DOHH2 (cell line): ENCODE results near the gene MYO7B.

Source experiments
- H3F3A ChIP-seq: fragments of 200-600 bp; sonication (generic), shearing (Covaris generic); 2 replicates; pipeline ENCODE4 v1.6.0; 2016; ENCODE audit warnings: antibody characterized with exemption, mild to moderate bottlenecking; ENCODE audit not compliant: control insufficient read depth, insufficient read depth
- H3K27ac ChIP-seq: fragments of 200-600 bp; sonication (generic); 2 replicates; pipeline ENCODE4 v1.5.1; 2014; ENCODE audit warnings: low read depth, mild to moderate bottlenecking, low read length, moderate library complexity
- H3K27me3 ChIP-seq: fragments of 200-600 bp; sonication (generic); 2 replicates; pipeline ENCODE4 v1.6.1; 2014; ENCODE audit warnings: mild to moderate bottlenecking, low read length, mixed read lengths; ENCODE audit not compliant: control insufficient read depth
- H3K36me3 ChIP-seq: fragments of 200-600 bp; sonication (generic); 2 replicates; pipeline ENCODE4 v1.6.1; 2014; ENCODE audit warnings: mild to moderate bottlenecking, low read length, moderate library complexity, mixed read lengths; ENCODE audit not compliant: control insufficient read depth
- H3K4me1 ChIP-seq: fragments of 200-600 bp; sonication (generic); 2 replicates; pipeline ENCODE4 v1.6.1; 2014; ENCODE audit warnings: mild to moderate bottlenecking, low read length, mixed read lengths; ENCODE audit not compliant: control insufficient read depth
- H3K4me2 ChIP-seq: fragments of 200-600 bp; sonication (generic); 2 replicates; pipeline ENCODE4 v1.6.0; 2014; ENCODE audit warnings: mild to moderate bottlenecking, low read length, moderate library complexity
- H3K4me3 ChIP-seq: fragments of 200-600 bp; sonication (generic); 2 replicates; pipeline ENCODE4 v1.5.1; 2014; ENCODE audit warnings: mild to moderate bottlenecking, low read length, mixed read lengths
- H3K79me2 ChIP-seq: fragments of 200-600 bp; sonication (generic); 2 replicates; pipeline ENCODE4 v1.6.1; 2014; ENCODE audit warnings: mild to moderate bottlenecking, low read length, mixed read lengths; ENCODE audit not compliant: control insufficient read depth
- H3K9me2 ChIP-seq: fragments of 200-600 bp; sonication (generic); replicated peaks from 2 replicates; pipeline ENCODE4 v1.6.1; 2014; ENCODE audit warnings: mild to moderate bottlenecking, low read length, mixed read lengths; ENCODE audit not compliant: control insufficient read depth
- H3K9me3 ChIP-seq: fragments of 200-600 bp; sonication (generic); 2 replicates; pipeline ENCODE4 v1.6.1; 2014; ENCODE audit warnings: antibody characterized with exemption, low read length, mixed read lengths; ENCODE audit not compliant: control insufficient read depth, insufficient read depth
- H4K20me1 ChIP-seq: fragments of 200-600 bp; sonication (generic); 2 replicates; pipeline ENCODE4 v1.6.0; 2014; ENCODE audit warnings: low read depth, mild to moderate bottlenecking, antibody characterized with exemption, low read length, moderate library complexity; ENCODE audit not compliant: control insufficient read depth, insufficient read depth
- EZH2phosphoT487 ChIP-seq: fragments of 200-600 bp; sonication (generic); IDR thresholded peaks from 2 replicates; pipeline ENCODE4 v1.6.1; 2017; ENCODE audit warnings: borderline replicate concordance, mild to moderate bottlenecking, antibody characterized with exemption, low read length, moderate library complexity, mixed read lengths
- TF ChIP-seq, protein P1 (sequence below): fragments of 200-600 bp; sonication (generic); IDR thresholded peaks from one replicate; pipeline ENCODE4 v1.5.1; 2014; ENCODE audit warnings: antibody characterized with exemption, mild to moderate bottlenecking, low read depth, low read length; ENCODE audit not compliant: poor library complexity, severe bottlenecking

MYO7B gene

DNA sequence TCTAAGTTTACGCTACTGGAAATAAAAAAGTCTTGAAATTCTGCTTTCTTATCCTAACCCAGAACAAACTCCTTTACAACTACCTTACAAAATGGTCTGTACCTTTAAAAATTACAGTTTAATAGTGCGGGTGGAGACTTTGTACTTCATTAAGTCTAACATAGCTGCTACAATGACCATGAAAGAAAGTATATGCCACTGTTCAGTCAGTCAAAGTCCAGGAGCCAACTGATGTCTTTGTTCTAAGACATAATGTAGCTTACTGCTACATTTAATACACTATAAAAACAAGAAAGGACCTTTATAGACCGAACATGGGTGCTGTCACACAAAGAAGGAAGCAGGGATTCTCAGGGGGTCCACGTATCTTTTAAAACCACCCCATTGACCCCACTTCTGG is 45.2 kb upstream of the MYO7B start:
- Histone ChIP-seq H3K79me2 (no peaks in the 10 kb centered on the region), H4K20me1 (no peaks in the 10 kb centered on the region; the same call in 1 of the 2 replicates), H3K4me3 (no peak overlapping the region), H3K36me3 (peaks cover 94% of the 10 kb centered on the region), H3F3A (no peaks in the 10 kb centered on the region), H3K4me1 (peaks cover 17% of the 10 kb centered on the region), H3K27me3 (no peaks in the 10 kb centered on the region), H3K27ac (no peak overlapping the region), H3K4me2 (no peak overlapping the region), H3K9me3 (no peaks in the 10 kb centered on the region), H3K9me2 (no peaks in the 10 kb centered on the region)
- TF ChIP-seq EZH2phosphoT487 = no peak
- TF ChIP-seq, protein P1, sequence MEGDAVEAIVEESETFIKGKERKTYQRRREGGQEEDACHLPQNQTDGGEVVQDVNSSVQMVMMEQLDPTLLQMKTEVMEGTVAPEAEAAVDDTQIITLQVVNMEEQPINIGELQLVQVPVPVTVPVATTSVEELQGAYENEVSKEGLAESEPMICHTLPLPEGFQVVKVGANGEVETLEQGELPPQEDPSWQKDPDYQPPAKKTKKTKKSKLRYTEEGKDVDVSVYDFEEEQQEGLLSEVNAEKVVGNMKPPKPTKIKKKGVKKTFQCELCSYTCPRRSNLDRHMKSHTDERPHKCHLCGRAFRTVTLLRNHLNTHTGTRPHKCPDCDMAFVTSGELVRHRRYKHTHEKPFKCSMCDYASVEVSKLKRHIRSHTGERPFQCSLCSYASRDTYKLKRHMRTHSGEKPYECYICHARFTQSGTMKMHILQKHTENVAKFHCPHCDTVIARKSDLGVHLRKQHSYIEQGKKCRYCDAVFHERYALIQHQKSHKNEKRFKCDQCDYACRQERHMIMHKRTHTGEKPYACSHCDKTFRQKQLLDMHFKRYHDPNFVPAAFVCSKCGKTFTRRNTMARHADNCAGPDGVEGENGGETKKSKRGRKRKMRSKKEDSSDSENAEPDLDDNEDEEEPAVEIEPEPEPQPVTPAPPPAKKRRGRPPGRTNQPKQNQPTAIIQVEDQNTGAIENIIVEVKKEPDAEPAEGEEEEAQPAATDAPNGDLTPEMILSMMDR = no peak

DNA sequence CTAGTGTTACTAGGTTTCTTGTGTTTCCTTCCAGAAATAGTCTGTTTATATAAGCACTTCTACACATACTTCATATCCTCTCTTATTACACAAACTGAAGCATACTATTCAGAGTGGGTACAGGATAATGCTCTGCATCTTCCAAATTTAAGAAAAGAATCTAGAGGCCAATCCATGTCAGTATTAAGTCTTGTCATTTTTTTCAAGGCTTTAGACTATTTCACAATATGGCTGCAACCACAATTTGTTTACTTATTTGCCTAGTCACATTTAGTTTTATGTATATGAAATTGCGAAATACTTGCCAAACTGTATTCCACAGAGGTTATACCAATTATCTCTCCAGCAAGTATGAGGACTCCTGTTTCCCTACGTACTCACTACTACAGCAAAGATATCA is 37.1 kb upstream of the MYO7B start:
- no peaks in the 10 kb centered on the region for H3K4me1 ChIP-seq

DNA sequence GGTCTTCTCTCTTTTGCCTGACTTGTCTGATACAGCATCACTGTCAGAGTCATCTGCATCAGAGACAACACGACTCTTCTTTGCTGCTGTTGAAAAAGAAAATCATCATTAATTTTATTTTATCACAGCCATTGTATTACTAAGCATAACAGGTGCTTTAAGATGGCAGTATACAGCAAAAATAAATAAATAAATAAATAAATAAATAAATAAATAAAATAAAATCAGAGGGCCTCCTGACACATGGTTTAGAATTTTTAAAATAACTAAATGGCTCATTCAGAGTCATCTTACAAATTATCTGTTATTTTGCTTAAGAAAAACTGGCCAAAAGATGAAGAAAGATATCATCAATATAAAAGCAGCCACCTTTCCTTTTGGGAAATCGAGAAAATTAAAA is 32.0 kb upstream of the MYO7B start:
- no peaks in the 10 kb centered on the region for H3K9me2 ChIP-seq
- no peaks in the 10 kb centered on the region for H3F3A ChIP-seq
- H3K4me3 ChIP-seq = no peak overlapping the region
- peaks cover 32% of the 10 kb centered on the region for H3K79me2 ChIP-seq
- H3K4me2 ChIP-seq = no peak overlapping the region
- peaks cover 5% of the 10 kb centered on the region; the same call in 1 of the 2 replicates for H4K20me1 ChIP-seq
- no peaks in the 10 kb centered on the region for H3K4me1 ChIP-seq
- H3K9me3 ChIP-seq = no peaks in the 10 kb centered on the region
- H3K27ac ChIP-seq = no peak overlapping the region
- peaks cover 88% of the 10 kb centered on the region for H3K36me3 ChIP-seq
- no peaks in the 10 kb centered on the region for H3K27me3 ChIP-seq
- no peak for TF ChIP-seq EZH2phosphoT487
- TF ChIP-seq, protein P1 = no peak

More for the DNA sequence above, 37.1 kb upstream of the MYO7B start:
- Histone ChIP-seq H3K27ac (no peak overlapping the region), H3K4me2 (no peak overlapping the region), H3K27me3 (no peaks in the 10 kb centered on the region), H3K79me2 (no peaks in the 10 kb centered on the region), H3K4me3 (no peak overlapping the region), H3K9me2 (no peaks in the 10 kb centered on the region), H3K36me3 (peaks cover 90% of the 10 kb centered on the region), H3F3A (no peaks in the 10 kb centered on the region), H3K9me3 (no peaks in the 10 kb centered on the region), H4K20me1 (no peaks in the 10 kb centered on the region)
- TF ChIP-seq EZH2phosphoT487 = no peak
- TF ChIP-seq, protein P1 = no peak
